PC-9 (cell line): ENCODE data around the gene BRWD1. TPM values are rescaled to one million over a fixed set of nuclear protein-coding genes. Genes with fewer than 3 reads are reported as not detected.

ENCODE experiments used
- BruUV-seq: library from RNA; stranded (reverse); fragments of 400-500 nt; replicated peaks from 2 replicates; lab custom pipeline; 2021; lab: Mats Ljungman, UMichigan
- CTCF ChIA-PET: fragments of 300-600 bp; sonication (Branson Sonifier 250); formaldehyde crosslinking; loops from one replicate; lab custom pipeline; 2022; ENCODE audit warnings: antibody characterized with exemption; lab: Charles Lee
- POLR2A ChIA-PET: fragments of 300-600 bp; sonication (Branson Sonifier 250); formaldehyde crosslinking; loops from one replicate; lab custom pipeline; 2022; ENCODE audit warnings: antibody characterized with exemption; ENCODE audit not compliant: unreplicated experiment; lab: Charles Lee
- DNase-seq, 2 experiments: peaks; one replicate each; pipeline versions ENCODE4 v3.0.0 to v3.0.0-alpha.2; 2015 to 2022; ENCODE audit warnings: mixed read lengths in 1 of 2
- H2AFZ ChIP-seq: fragments of 200-600 bp; sonication (generic); 2 replicates; pipeline ENCODE4 v1.8.1; 2017; ENCODE audit warnings: antibody characterized with exemption
- H3F3A ChIP-seq: fragments of 200-600 bp; sonication (generic); 2 replicates; pipeline ENCODE4 v1.8.1; 2017; ENCODE audit warnings: antibody characterized with exemption, mild to moderate bottlenecking, low read depth; ENCODE audit not compliant: insufficient read depth
- H3K27ac ChIP-seq: fragments of 200-600 bp; sonication (generic); 2 replicates; pipeline ENCODE4 v1.6.1; 2016; ENCODE audit warnings: mixed run types
- H3K27me3 ChIP-seq: fragments of 200-600 bp; sonication (generic); 2 replicates; pipeline ENCODE4 v1.6.1; 2016; ENCODE audit warnings: low read depth, mixed run types; ENCODE audit not compliant: insufficient read depth
- H3K36me3 ChIP-seq: fragments of 200-600 bp; sonication (generic); 2 replicates; pipeline ENCODE4 v1.6.1; 2016; ENCODE audit warnings: low read depth, mixed run types
- H3K4me1 ChIP-seq: fragments of 200-600 bp; sonication (generic); replicated peaks from 2 replicates; pipeline ENCODE4 v1.6.1; 2016; ENCODE audit warnings: mixed run types; ENCODE audit not compliant: insufficient read depth
- H3K4me2 ChIP-seq: fragments of 200-600 bp; sonication (generic); 2 replicates; pipeline ENCODE4 v1.6.1; 2017; ENCODE audit warnings: mixed run types
- H3K4me3 ChIP-seq: fragments of 200-600 bp; sonication (generic); 2 replicates; pipeline ENCODE4 v1.6.1; 2016; ENCODE audit warnings: mixed run types
- H3K79me2 ChIP-seq: fragments of 200-600 bp; sonication (generic); 2 replicates; pipeline ENCODE4 v1.6.1; 2017; ENCODE audit warnings: low read depth, mixed run types
- H3K9me2 ChIP-seq: fragments of 200-600 bp; sonication (generic); 2 replicates; pipeline ENCODE4 v1.8.1; 2017; ENCODE audit warnings: mild to moderate bottlenecking; ENCODE audit not compliant: insufficient read depth
- H3K9me3 ChIP-seq: fragments of 200-600 bp; sonication (generic); 2 replicates; pipeline ENCODE4 v1.8.1; 2016; ENCODE audit warnings: low read depth; ENCODE audit not compliant: insufficient read depth
- H4K20me1 ChIP-seq: fragments of 200-600 bp; sonication (generic); 2 replicates; pipeline ENCODE4 v1.8.1; 2017; ENCODE audit not compliant: insufficient read depth
- EZH2 ChIP-seq: fragments of 200-600 bp; sonication (generic); IDR thresholded peaks from 2 replicates; pipeline ENCODE4 v1.8.0; 2017; ENCODE audit warnings: antibody characterized with exemption, low read depth
- intact Hi-C: fragments of 100-400 bp; cut with micrococcal nuclease; formaldehyde crosslinking; loops from one replicate; pipeline ENCODE4 v1.10.0; 2022; ENCODE audit not compliant: unreplicated experiment
- total RNA-seq: library from RNA; stranded (reverse); gene quantifications from 2 replicates; pipeline ENCODE4 v1.2.3, GENCODE V29; 2021
- TF ChIP-seq, protein P1 (sequence below): fragments of 200-600 bp; sonication (generic); conservative IDR thresholded peaks from 2 replicates; pipeline ENCODE4 v1.6.1; 2017; ENCODE audit warnings: mixed run types, antibody characterized with exemption, mild to moderate bottlenecking, moderate library complexity

BRWD1 gene
- total RNA-seq, 1 experiment from 2014 or later, result 42.9 TPM

DNA sequence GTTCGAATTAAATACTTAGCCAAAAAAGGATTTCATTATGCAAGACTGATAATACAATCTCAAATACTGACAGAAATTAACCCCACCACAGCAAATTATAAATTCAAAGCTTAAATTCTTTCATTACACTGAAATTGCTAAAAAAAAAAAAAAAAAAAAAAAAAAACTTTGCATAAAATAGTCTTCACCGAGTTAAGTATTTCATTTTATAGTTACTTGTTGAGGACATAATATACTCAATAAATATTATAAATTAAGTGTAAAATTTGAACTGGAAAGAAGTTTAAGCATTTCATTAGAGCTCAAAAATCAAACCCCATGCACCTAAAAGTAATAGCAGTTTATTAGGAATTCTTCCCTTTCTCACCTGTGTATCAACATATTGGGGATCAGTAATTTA is 128.3 kb downstream of the BRWD1 start:
- CTCF ChIA-PET, result no interaction called here
- TF ChIP-seq EZH2, result no peak
- TF ChIP-seq, protein P1, sequence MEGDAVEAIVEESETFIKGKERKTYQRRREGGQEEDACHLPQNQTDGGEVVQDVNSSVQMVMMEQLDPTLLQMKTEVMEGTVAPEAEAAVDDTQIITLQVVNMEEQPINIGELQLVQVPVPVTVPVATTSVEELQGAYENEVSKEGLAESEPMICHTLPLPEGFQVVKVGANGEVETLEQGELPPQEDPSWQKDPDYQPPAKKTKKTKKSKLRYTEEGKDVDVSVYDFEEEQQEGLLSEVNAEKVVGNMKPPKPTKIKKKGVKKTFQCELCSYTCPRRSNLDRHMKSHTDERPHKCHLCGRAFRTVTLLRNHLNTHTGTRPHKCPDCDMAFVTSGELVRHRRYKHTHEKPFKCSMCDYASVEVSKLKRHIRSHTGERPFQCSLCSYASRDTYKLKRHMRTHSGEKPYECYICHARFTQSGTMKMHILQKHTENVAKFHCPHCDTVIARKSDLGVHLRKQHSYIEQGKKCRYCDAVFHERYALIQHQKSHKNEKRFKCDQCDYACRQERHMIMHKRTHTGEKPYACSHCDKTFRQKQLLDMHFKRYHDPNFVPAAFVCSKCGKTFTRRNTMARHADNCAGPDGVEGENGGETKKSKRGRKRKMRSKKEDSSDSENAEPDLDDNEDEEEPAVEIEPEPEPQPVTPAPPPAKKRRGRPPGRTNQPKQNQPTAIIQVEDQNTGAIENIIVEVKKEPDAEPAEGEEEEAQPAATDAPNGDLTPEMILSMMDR, result no peak
- Histone ChIP-seq H2AFZ (no peak overlapping the region), H3K4me1 (peaks cover 9% of the 10 kb centered on the region), H3K36me3 (no peaks in the 10 kb centered on the region), H3K27ac (no peak overlapping the region), H3F3A (peaks cover 19% of the 10 kb centered on the region), H3K79me2 (peaks cover 23% of the 10 kb centered on the region), H3K4me2 (no peak overlapping the region), H4K20me1 (peaks cover 4% of the 10 kb centered on the region; the same call in 1 of the 2 replicates), H3K27me3 (no peaks in the 10 kb centered on the region), H3K9me2 (no peaks in the 10 kb centered on the region), H3K9me3 (no peaks in the 10 kb centered on the region), H3K4me3 (no peak overlapping the region)
- intact Hi-C loops, result loop anchor here (10.0 kb wide), 1 partner anchor 200 kb away; a partner anchor contains a TSS
- no TSS peak for BruUV-seq
- POLR2A ChIA-PET, result no interaction called here
- DNase-seq, result no peak

- intact Hi-C loops, result loop anchor here (5.0 to 10.0 kb wide), 2 partner anchors 200 to 263 kb away; partner anchors contain the start of gene LCA5L
- Histone ChIP-seq H3K27ac (peak overlapping the region; percentile 61), H3K9me2 (no peaks in the 10 kb centered on the region), H2AFZ (peak overlapping the region; percentile 96), H4K20me1 (peaks cover 4% of the 10 kb centered on the region; the same call in 1 of the 2 replicates), H3K4me3 (peak overlapping the region; percentile 92), H3K4me1 (peaks cover 9% of the 10 kb centered on the region), H3K36me3 (no peaks in the 10 kb centered on the region), H3K4me2 (peak overlapping the region; percentile 93), H3K79me2 (peaks cover 23% of the 10 kb centered on the region), H3K27me3 (no peaks in the 10 kb centered on the region), H3F3A (peaks cover 19% of the 10 kb centered on the region), H3K9me3 (no peaks in the 10 kb centered on the region)
- TSS peak; percentile 87 for BruUV-seq
- no peak for DNase-seq
- CTCF ChIA-PET, result no interaction called here
- POLR2A ChIA-PET, result interaction anchor here (0.6 kb wide), 1 partner anchor 679 kb away, joined by 3 read pairs; no protein-coding TSS in a partner anchor
- TF ChIP-seq, protein P1, result no peak
- no peak for TF ChIP-seq EZH2
Observed at GRCh38 chr21:39184050-39184980, 129.1 kb downstream of the BRWD1 start.

GRCh38 chr21:39183272-39184049 is 130.0 kb downstream of the BRWD1 start, which contains the start of gene PSMG1:
TSS of gene PSMG1 (minus strand) at chr21:39183451. CDS start at chr21:39183385, 66 bp downstream.
- intact Hi-C loops, result loop anchor here (5.0 to 10.0 kb wide), 2 partner anchors 201 to 264 kb away; partner anchors contain the start of gene LCA5L

More at GRCh38 chr21:39183272-39184049, 130.0 kb downstream of the BRWD1 start, which contains the start of gene PSMG1:
- Histone ChIP-seq H3K4me1 (peaks cover 9% of the 10 kb centered on the region), H3F3A (peaks cover 19% of the 10 kb centered on the region), H3K27ac (peak within 1 kb of the TSS; percentile 61), H2AFZ (peak within 1 kb of the TSS; percentile 96), H3K79me2 (peaks cover 23% of the 10 kb centered on the region), H3K9me3 (no peaks in the 10 kb centered on the region), H3K4me2 (peak within 1 kb of the TSS; percentile 93), H3K27me3 (no peaks in the 10 kb centered on the region), H3K4me3 (peak within 1 kb of the TSS; percentile 92), H3K36me3 (no peaks in the 10 kb centered on the region), H4K20me1 (peaks cover 4% of the 10 kb centered on the region; the same call in 1 of the 2 replicates), H3K9me2 (no peaks in the 10 kb centered on the region)
- no peak for TF ChIP-seq EZH2
- TF ChIP-seq, protein P1, result no peak
- CTCF ChIA-PET, result no interaction called here
- DNase-seq, result peak; percentile 73 to 91
- POLR2A ChIA-PET, result interaction anchor here (0.7 kb wide), 2 partner anchors 10 to 204 kb away, joined by 4 to 8 read pairs; no protein-coding TSS in a partner anchor
- BruUV-seq, result no TSS peak
